Stimulated activated CD4-positive, alpha-beta T cell treated with anti-CD3 and anti-CD28 coated beads, Interleukin-12 subunit alpha, Interleukin-12 subunit beta, amount 100 ng/mL, for 24 hours (primary cell): Measurements from ENCODE around the gene ST8SIA5.

Experiments
- DNase-seq, 2 experiments: peaks; one replicate each; pipeline ENCODE4 v3.0.0-alpha.2; 2020; ENCODE audit warnings: low read depth in 2 of 2

ST8SIA5 gene

GRCh38 chr18:46672062-46672970 is 84.5 kb downstream of the ST8SIA5 start:
- no peak for DNase-seq

GRCh38 chr18:46668694-46669093 is 88.2 kb downstream of the ST8SIA5 start:
- no peak for DNase-seq

GRCh38 chr18:46668135-46668534 is 88.7 kb downstream of the ST8SIA5 start:
- no peak for DNase-seq

- no peak for DNase-seq
Measured at GRCh38 chr18:46663539-46663938, 93.3 kb downstream of the ST8SIA5 start.

- DNase-seq = no peak
Measured at GRCh38 chr18:46660957-46661749, 95.7 kb downstream of the ST8SIA5 start.

GRCh38 chr18:46659484-46659883 is 97.4 kb downstream of the ST8SIA5 start:
- DNase-seq = no peak

- DNase-seq = no peak
Measured at GRCh38 chr18:46657115-46657955, 99.5 kb downstream of the ST8SIA5 start, which contains the start of gene LOXHD1. Gene LOXHD1 (minus strand): TSS chr18:46657220. CDS start chr18:46657033, 187 bp downstream.

GRCh38 chr18:46656326-46657114 is 100.3 kb downstream of the ST8SIA5 start:
- DNase-seq = no peak

GRCh38 chr18:46652372-46652771 is 104.5 kb downstream of the ST8SIA5 start:
- no peak for DNase-seq

GRCh38 chr18:46650681-46651080 is 106.2 kb downstream of the ST8SIA5 start:
- DNase-seq = no peak

- DNase-seq = no peak
Measured at GRCh38 chr18:46649071-46649862, 107.6 kb downstream of the ST8SIA5 start.

GRCh38 chr18:46646468-46646867 is 110.4 kb downstream of the ST8SIA5 start:
- no peak for DNase-seq

GRCh38 chr18:46642561-46642960 is 114.3 kb downstream of the ST8SIA5 start:
- DNase-seq = no peak

GRCh38 chr18:46641917-46642316 is 114.9 kb downstream of the ST8SIA5 start:
- no peak for DNase-seq

- no peak for DNase-seq
Measured at GRCh38 chr18:46639386-46639785, 117.5 kb downstream of the ST8SIA5 start.

- no peak for DNase-seq
Measured at GRCh38 chr18:46636040-46636630, 120.7 kb downstream of the ST8SIA5 start.

GRCh38 chr18:46632401-46633071 is 124.3 kb downstream of the ST8SIA5 start:
- no peak for DNase-seq

GRCh38 chr18:46630991-46631390 is 125.9 kb downstream of the ST8SIA5 start:
- no peak for DNase-seq

- no peak for DNase-seq
Measured at GRCh38 chr18:46630160-46630559, 126.7 kb downstream of the ST8SIA5 start.
